Mesodermal cell (in vitro differentiated cells): ENCODE results near the gene ABCC9.
"Not testable (repeated sequence)": the region's sequence is repeated elsewhere in the genome, so short reads cannot be mapped to it uniquely, and the experiment has no call there.

ENCODE experiments used
- H3K27ac ChIP-seq: 2 replicates; pipeline ENCODE4 v1.7.0; 2013; ENCODE audit warnings: mild to moderate bottlenecking, low read depth, low read length, moderate library complexity; ENCODE audit not compliant: severe bottlenecking
- H3K36me3 ChIP-seq: 2 replicates; pipeline ENCODE4 v1.7.1; 2013; ENCODE audit warnings: mild to moderate bottlenecking, low read length, moderate library complexity; ENCODE audit not compliant: control insufficient read depth, insufficient read depth
- H3K4me1 ChIP-seq: one replicate; pipeline ENCODE4 v1.7.1; 2013; ENCODE audit warnings: mild to moderate bottlenecking, low read length; ENCODE audit not compliant: insufficient read depth, control insufficient read depth, poor library complexity, severe bottlenecking
- H3K4me3 ChIP-seq: 2 replicates; pipeline ENCODE4 v1.7.0; 2013; ENCODE audit warnings: low read length, control low read depth, mild to moderate bottlenecking; ENCODE audit not compliant: insufficient read depth, poor library complexity, severe bottlenecking; ENCODE audit errors: extremely low read depth
- H3K9me3 ChIP-seq: 2 replicates; pipeline ENCODE4 v1.7.1; 2013; ENCODE audit warnings: mild to moderate bottlenecking, low read length, moderate library complexity; ENCODE audit not compliant: control insufficient read depth
- WGBS, 2 experiments: methylation state at CpG; one replicate each; pipeline ENCODE4 v1.1.5; 2013; ENCODE audit warnings: missing lambda C conversion rate in 2 of 2; ENCODE audit not compliant: insufficient coverage in 2 of 2; 5-methylcytosine and 5-hydroxymethylcytosine counted together

The ABCC9 gene

GRCh38 chr12:21797539-21797938 is 143.7 kb downstream of the ABCC9 start:
- Histone ChIP-seq H3K4me1 (no peaks in the 10 kb centered on the region), H3K27ac (no peak overlapping the region), H3K9me3 (no peaks in the 10 kb centered on the region), H3K36me3 (no peaks in the 10 kb centered on the region), H3K4me3 (no peak overlapping the region)
- 80% methylated on average over 1 of the region's 1 CpG; no CpG with 5 or more reads in 1 of the 2 experiments for WGBS, 2 experiments

- 93 to 98% methylated on average over 9 of the region's 10 CpGs for WGBS, 2 experiments
These were observed 145.4 kb downstream of the ABCC9 start for GRCh38 chr12:21795648-21796328.

GRCh38 chr12:21794807-21795595 is 146.2 kb downstream of the ABCC9 start:
- H3K4me1 ChIP-seq, H3K36me3 ChIP-seq, H3K9me3 ChIP-seq, H3K4me3 ChIP-seq, H3K27ac ChIP-seq: not testable (repeated sequence)
- WGBS, 2 experiments = 82 to 87% methylated on average over 7 to 8 of the region's 8 CpGs

More at GRCh38 chr12:21795648-21796328, 145.4 kb downstream of the ABCC9 start:
- H3K4me3 ChIP-seq = no peak overlapping the region
- no peaks in the 10 kb centered on the region for H3K9me3 ChIP-seq
- no peaks in the 10 kb centered on the region for H3K4me1 ChIP-seq
- H3K27ac ChIP-seq = no peak overlapping the region
- no peaks in the 10 kb centered on the region for H3K36me3 ChIP-seq

GRCh38 chr12:21789687-21790086 is 151.5 kb downstream of the ABCC9 start:
- not testable (repeated sequence) for H3K27ac ChIP-seq, H3K36me3 ChIP-seq, H3K9me3 ChIP-seq, H3K4me1 ChIP-seq, H3K4me3 ChIP-seq
- no CpG with 5 or more reads among the region's 4 CpGs for WGBS, 2 experiments

- no peaks in the 10 kb centered on the region for H3K9me3 ChIP-seq
- H3K4me3 ChIP-seq = no peak overlapping the region
- H3K27ac ChIP-seq = no peak overlapping the region
- 60 to 100% methylated on average over 1 to 2 of the region's 7 CpGs for WGBS, 2 experiments
- no peaks in the 10 kb centered on the region for H3K36me3 ChIP-seq
- H3K4me1 ChIP-seq = no peaks in the 10 kb centered on the region
These were observed 152.9 kb downstream of the ABCC9 start for GRCh38 chr12:21788089-21788983.

- no peak overlapping the region for H3K4me3 ChIP-seq
- no peak overlapping the region for H3K27ac ChIP-seq
- H3K36me3 ChIP-seq = no peaks in the 10 kb centered on the region
- H3K9me3 ChIP-seq = no peaks in the 10 kb centered on the region
- no peaks in the 10 kb centered on the region for H3K4me1 ChIP-seq
- WGBS, 2 experiments = 92 to 96% methylated on average over 3 of the region's 3 CpGs
These were observed 155.1 kb downstream of the ABCC9 start for GRCh38 chr12:21786041-21786531.

GRCh38 chr12:21782723-21783122 is 158.5 kb downstream of the ABCC9 start:
- H3K9me3 ChIP-seq, H3K36me3 ChIP-seq, H3K4me1 ChIP-seq, H3K27ac ChIP-seq, H3K4me3 ChIP-seq: not testable (repeated sequence)
- WGBS, 2 experiments = 94 to 100% methylated on average over 2 to 3 of the region's 3 CpGs

- Histone ChIP-seq H3K27ac (no peak overlapping the region), H3K4me3 (no peak overlapping the region), H3K4me1 (no peaks in the 10 kb centered on the region), H3K36me3 (no peaks in the 10 kb centered on the region), H3K9me3 (no peaks in the 10 kb centered on the region)
- 85 to 95% methylated on average over 2 to 3 of the region's 3 CpGs for WGBS, 2 experiments
These were observed 160.4 kb downstream of the ABCC9 start for GRCh38 chr12:21780786-21781185.

- WGBS, 2 experiments = 85 to 97% methylated on average over 3 of the region's 3 CpGs
- Histone ChIP-seq H3K36me3 (no peaks in the 10 kb centered on the region), H3K4me3 (no peak overlapping the region), H3K9me3 (no peaks in the 10 kb centered on the region), H3K4me1 (no peaks in the 10 kb centered on the region), H3K27ac (no peak overlapping the region)
These were observed 165.1 kb downstream of the ABCC9 start for GRCh38 chr12:21776175-21776574.

GRCh38 chr12:21775133-21775820 is 165.9 kb downstream of the ABCC9 start:
- no peaks in the 10 kb centered on the region for H3K9me3 ChIP-seq
- no peaks in the 10 kb centered on the region for H3K4me1 ChIP-seq
- H3K4me3 ChIP-seq = peak overlapping the region; percentile 43
- no peak overlapping the region for H3K27ac ChIP-seq
- H3K36me3 ChIP-seq = no peaks in the 10 kb centered on the region
- WGBS, 2 experiments = 41 to 42% methylated on average over 6 to 12 of the region's 14 CpGs
